HepG2 (cell line): ENCODE data around the gene CLEC4M.

Source experiments
- EP300 ChIP-seq, 3 experiments: sonication (generic) in 1 of 3; formaldehyde crosslinking in 1 of 3; IDR thresholded peaks; 2 replicates each; pipeline versions ENCODE4 v1.5.1 to v1.6.1; 2011 to 2020; ENCODE audit warnings: low read depth in 2 of 3, low read length in 2 of 3, borderline replicate concordance in 1 of 3, improper control_type of control experiment in 1 of 3, mild to moderate bottlenecking in 1 of 3, missing genetic modification reagents in 1 of 3, moderate library complexity in 1 of 3
- ZNF839 ChIP-seq: sonication (generic); formaldehyde crosslinking; IDR thresholded peaks from 2 replicates; pipeline ENCODE4 v1.4.0; 2020; ENCODE audit warnings: missing genetic modification reagents, mild to moderate bottlenecking, borderline replicate concordance
- TF ChIP-seq, protein P1 (sequence below): sonication (generic); formaldehyde crosslinking; IDR thresholded peaks from 2 replicates; pipeline ENCODE4 v1.5.0; 2020; ENCODE audit warnings: mild to moderate bottlenecking, missing genetic modification reagents, moderate library complexity

DNA sequence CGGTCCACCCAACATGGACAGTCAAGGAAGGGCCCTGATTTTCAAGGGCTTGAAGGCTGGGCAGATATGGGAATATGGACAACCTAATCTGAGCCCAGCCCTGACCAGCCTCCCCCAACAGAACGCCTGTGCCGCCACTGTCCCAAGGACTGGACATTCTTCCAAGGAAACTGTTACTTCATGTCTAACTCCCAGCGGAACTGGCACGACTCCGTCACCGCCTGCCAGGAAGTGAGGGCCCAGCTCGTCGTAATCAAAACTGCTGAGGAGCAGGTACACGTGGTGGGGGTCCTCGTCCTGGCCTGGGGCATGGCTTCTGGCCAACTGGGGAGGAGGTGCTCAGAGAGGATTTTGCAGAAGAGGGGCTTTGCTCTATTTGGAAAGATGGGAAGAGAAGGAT, 3.5 kb downstream of the CLEC4M start:
- TF ChIP-seq, protein P1, sequence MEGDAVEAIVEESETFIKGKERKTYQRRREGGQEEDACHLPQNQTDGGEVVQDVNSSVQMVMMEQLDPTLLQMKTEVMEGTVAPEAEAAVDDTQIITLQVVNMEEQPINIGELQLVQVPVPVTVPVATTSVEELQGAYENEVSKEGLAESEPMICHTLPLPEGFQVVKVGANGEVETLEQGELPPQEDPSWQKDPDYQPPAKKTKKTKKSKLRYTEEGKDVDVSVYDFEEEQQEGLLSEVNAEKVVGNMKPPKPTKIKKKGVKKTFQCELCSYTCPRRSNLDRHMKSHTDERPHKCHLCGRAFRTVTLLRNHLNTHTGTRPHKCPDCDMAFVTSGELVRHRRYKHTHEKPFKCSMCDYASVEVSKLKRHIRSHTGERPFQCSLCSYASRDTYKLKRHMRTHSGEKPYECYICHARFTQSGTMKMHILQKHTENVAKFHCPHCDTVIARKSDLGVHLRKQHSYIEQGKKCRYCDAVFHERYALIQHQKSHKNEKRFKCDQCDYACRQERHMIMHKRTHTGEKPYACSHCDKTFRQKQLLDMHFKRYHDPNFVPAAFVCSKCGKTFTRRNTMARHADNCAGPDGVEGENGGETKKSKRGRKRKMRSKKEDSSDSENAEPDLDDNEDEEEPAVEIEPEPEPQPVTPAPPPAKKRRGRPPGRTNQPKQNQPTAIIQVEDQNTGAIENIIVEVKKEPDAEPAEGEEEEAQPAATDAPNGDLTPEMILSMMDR (CRISPR knock-in tag) = no peak
- TF ChIP-seq EP300 (IDR thresholded peaks at IDR 0.05; ENCODE audit: low read depth in 2 of 2, low read length in 2 of 2) = no peak
- no peak for TF ChIP-seq EP300 (CRISPR knock-in tag; IDR thresholded peaks at IDR 0.05; ENCODE audit: borderline replicate concordance)
- no peak for TF ChIP-seq ZNF839
